K562 (cell line): ENCODE data around the gene UQCR11. TPM values are rescaled to one million over a fixed set of nuclear protein-coding genes. Genes with fewer than 3 reads are reported as not detected.

Source experiments
- CTCF ChIP-seq, 3 experiments: IDR thresholded peaks in 2 of 3; conservative IDR thresholded peaks in 1 of 3; 2 replicates each; pipeline ENCODE4 v1.5.1; 2011 to 2012; ENCODE audit warnings: low read length in 3 of 3, mild to moderate bottlenecking in 3 of 3, control low read depth in 2 of 3, improper control_type of control experiment in 1 of 3, inconsistent platforms in 1 of 3, low read depth in 1 of 3, mixed read lengths in 1 of 3, moderate library complexity in 1 of 3; ENCODE audit not compliant: insufficient read depth in 2 of 3
- DEAF1 ChIP-seq: fragments of 450-650 bp; formaldehyde crosslinking; IDR thresholded peaks from 2 replicates; pipeline ENCODE4 v1.4.0; 2020; ENCODE audit warnings: mild to moderate bottlenecking, moderate library complexity
- ERF ChIP-seq: fragments of 450-650 bp; formaldehyde crosslinking; IDR thresholded peaks from 2 replicates; pipeline ENCODE4 v1.4.0; 2020; ENCODE audit warnings: mild to moderate bottlenecking, mixed read lengths
- FOXJ3 ChIP-seq: sonication (generic); formaldehyde crosslinking; IDR thresholded peaks from 2 replicates; pipeline ENCODE4 v1.4.0; 2020; ENCODE audit warnings: mild to moderate bottlenecking, missing genetic modification reagents
- MTA1 ChIP-seq: fragments of 450-650 bp; IDR thresholded peaks from 2 replicates; pipeline ENCODE4 v1.6.1; 2017; ENCODE audit warnings: borderline replicate concordance
- MYNN ChIP-seq, 2 experiments: sonication (generic); formaldehyde crosslinking in 1 of 2; IDR thresholded peaks; 2 replicates each; pipeline versions ENCODE4 v1.5.0 to v1.6.1; 2016 to 2020; ENCODE audit warnings: antibody characterized with exemption in 1 of 2, missing genetic modification reagents in 1 of 2
- POLR2A ChIP-seq: fragments of 450-650 bp; conservative IDR thresholded peaks from 2 replicates; pipeline ENCODE4 v1.6.1; 2016
- STAG1 ChIP-seq: sonication (generic); formaldehyde crosslinking; IDR thresholded peaks from 2 replicates; pipeline ENCODE4 v1.5.0; 2020; ENCODE audit warnings: missing genetic modification reagents, borderline replicate concordance
- TAF7 ChIP-seq: fragments of 450-650 bp; IDR thresholded peaks from 2 replicates; pipeline ENCODE4 v1.6.1; 2016; ENCODE audit warnings: missing genetic modification characterization, missing compliant biosample characterization
- USF1 ChIP-seq: sonication (generic); formaldehyde crosslinking; IDR thresholded peaks from 2 replicates; pipeline ENCODE4 v1.9.0; 2022; ENCODE audit warnings: mild to moderate bottlenecking, missing genetic modification reagents
- ZNF224 ChIP-seq: sonication (generic); formaldehyde crosslinking; IDR thresholded peaks from 2 replicates; pipeline ENCODE4 v1.8.0; 2022; ENCODE audit warnings: mild to moderate bottlenecking, missing genetic modification reagents
- ZNF280B ChIP-seq: fragments of 250-450 bp; sonication (Bioruptor Pico); IDR thresholded peaks from 2 replicates; pipeline ENCODE4 v1.5.1; 2021; ENCODE audit warnings: mild to moderate bottlenecking
- ZNF282 ChIP-seq: sonication (generic); formaldehyde crosslinking; IDR thresholded peaks from 2 replicates; pipeline ENCODE4 v1.8.1; 2023; ENCODE audit warnings: missing genetic modification reagents
- ZNF347 ChIP-seq: fragments of 450-650 bp; formaldehyde crosslinking; IDR thresholded peaks from 2 replicates; pipeline ENCODE4 v1.4.0; 2020; ENCODE audit warnings: low read depth, mild to moderate bottlenecking, moderate library complexity
- polyA plus RNA-seq, 8 experiments: library from polyadenylated mRNA; depleted of rRNA in 4 of 8; stranded (reverse) in 5 of 8; unstranded in 3 of 8; fragments of >200 nt; fragmentation: Nextera tagmentation in 2 of 8; fragmentation: Illumina TruSeq in 1 of 8; extraction: Ambion mirVana in 2 of 8; extraction: Trizol in 1 of 8; gene quantifications; 2 replicates each; pipeline versions ENCODE4 v1.2.1 to v1.2.3, GENCODE V29; 2011 to 2014; ENCODE audit warnings: inconsistent platforms in 1 of 8, missing spikeins in 1 of 8
- total RNA-seq, 7 experiments: library from RNA; depleted of rRNA in 6 of 7; stranded (reverse); fragments of >200 nt in 6 of 7; fragmentation: Illumina TruSeq in 2 of 7; extraction: Trizol in 2 of 7; gene quantifications; 2 replicates each; pipeline versions ENCODE4 v1.2.1 to v1.2.3, GENCODE V29; 2011 to 2021; ENCODE audit warnings: low replicate concordance in 1 of 7
- TF ChIP-seq, protein P1 (sequence below), 2 experiments: fragments of 450-650 bp in 1 of 2; sonication (generic) in 1 of 2; formaldehyde crosslinking; conservative IDR thresholded peaks; 2 replicates each; pipeline versions ENCODE4 v1.4.0 to v1.8.1; 2020 to 2022; ENCODE audit warnings: mild to moderate bottlenecking in 1 of 2, missing genetic modification reagents in 1 of 2
- TF ChIP-seq, protein P2 (sequence below): fragments of 250-450 bp; sonication (Bioruptor Pico); IDR thresholded peaks from 2 replicates; pipeline ENCODE4 v1.5.0; 2020; ENCODE audit warnings: mild to moderate bottlenecking, borderline replicate concordance
- TF ChIP-seq, protein P3 (sequence below): fragments of 250-450 bp; sonication (Bioruptor Pico); IDR thresholded peaks from 2 replicates; pipeline ENCODE4 v1.8.0; 2022; ENCODE audit warnings: moderate library complexity, mild to moderate bottlenecking, inconsistent platforms

UQCR11 gene
- total and polyA plus RNA-seq, 9 of the 15 experiments (the other 6 are each of a cell fraction or from before 2014, with no cell fraction given): 57.6 to 394 (median 259) TPM

DNA sequence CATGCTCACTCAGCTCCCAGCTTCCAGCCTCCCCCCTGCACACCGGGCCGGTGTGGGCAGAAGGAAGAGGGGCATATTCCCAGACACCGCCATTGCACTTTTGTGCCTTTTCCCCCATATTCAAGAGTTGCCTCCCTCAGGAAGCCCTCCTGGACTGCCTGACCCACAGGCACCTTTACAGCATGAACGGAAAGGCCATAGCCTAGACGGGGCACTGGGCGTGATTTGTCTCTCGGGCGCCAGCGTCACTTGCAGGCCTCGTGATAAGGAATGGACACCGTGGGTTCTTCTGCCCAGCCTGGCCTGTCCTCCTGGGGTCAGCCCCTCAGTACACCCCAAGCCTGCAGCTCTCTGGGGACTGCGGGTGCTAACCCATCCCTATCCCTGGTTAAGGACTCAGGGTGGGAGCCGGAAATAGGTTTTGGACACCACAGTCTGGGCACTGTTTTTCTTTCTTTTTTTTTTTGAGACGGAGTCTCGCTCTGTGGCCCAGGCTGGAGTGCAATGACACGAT, 933 bp upstream of the UQCR11 start (continued):
- TF ChIP-seq CTCF (IDR thresholded peaks at IDR 0.05 in 2 of 3, conservative IDR thresholded peaks at IDR 0.05 in 1 of 3; ENCODE audit: insufficient read depth in 2 of 3, low read depth in 1 of 3, low read length in 3 of 3) (no peak), ZNF282 (CRISPR knock-in tag) (no peak), TAF7 (tag) (no peak), MTA1 (0 out of 2 replicates have a peak, but pooled peaks have one; percentile 8), FOXJ3 (no peak), USF1 (CRISPR knock-in tag) (no peak), POLR2A (no peak), ERF (CRISPR knock-in tag) (peak; percentile 62; the same call in 1 of the 2 replicates), ZNF347 (CRISPR knock-in tag) (no peak), MYNN (IDR thresholded peaks at IDR 0.05) (no peak), MYNN (CRISPR knock-in tag; IDR thresholded peaks at IDR 0.05) (no peak), STAG1 (0 out of 2 replicates have a peak, but pooled peaks have one; percentile 6), DEAF1 (no peak), ZNF280B (CRISPR knock-in tag) (no peak), ZNF224 (CRISPR knock-in tag) (no peak)
- TF ChIP-seq, protein P1, sequence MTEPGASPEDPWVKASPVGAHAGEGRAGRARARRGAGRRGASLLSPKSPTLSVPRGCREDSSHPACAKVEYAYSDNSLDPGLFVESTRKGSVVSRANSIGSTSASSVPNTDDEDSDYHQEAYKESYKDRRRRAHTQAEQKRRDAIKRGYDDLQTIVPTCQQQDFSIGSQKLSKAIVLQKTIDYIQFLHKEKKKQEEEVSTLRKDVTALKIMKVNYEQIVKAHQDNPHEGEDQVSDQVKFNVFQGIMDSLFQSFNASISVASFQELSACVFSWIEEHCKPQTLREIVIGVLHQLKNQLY (CRISPR knock-in tag; conservative IDR thresholded peaks at IDR 0.05): no peak
- TF ChIP-seq, protein P2, sequence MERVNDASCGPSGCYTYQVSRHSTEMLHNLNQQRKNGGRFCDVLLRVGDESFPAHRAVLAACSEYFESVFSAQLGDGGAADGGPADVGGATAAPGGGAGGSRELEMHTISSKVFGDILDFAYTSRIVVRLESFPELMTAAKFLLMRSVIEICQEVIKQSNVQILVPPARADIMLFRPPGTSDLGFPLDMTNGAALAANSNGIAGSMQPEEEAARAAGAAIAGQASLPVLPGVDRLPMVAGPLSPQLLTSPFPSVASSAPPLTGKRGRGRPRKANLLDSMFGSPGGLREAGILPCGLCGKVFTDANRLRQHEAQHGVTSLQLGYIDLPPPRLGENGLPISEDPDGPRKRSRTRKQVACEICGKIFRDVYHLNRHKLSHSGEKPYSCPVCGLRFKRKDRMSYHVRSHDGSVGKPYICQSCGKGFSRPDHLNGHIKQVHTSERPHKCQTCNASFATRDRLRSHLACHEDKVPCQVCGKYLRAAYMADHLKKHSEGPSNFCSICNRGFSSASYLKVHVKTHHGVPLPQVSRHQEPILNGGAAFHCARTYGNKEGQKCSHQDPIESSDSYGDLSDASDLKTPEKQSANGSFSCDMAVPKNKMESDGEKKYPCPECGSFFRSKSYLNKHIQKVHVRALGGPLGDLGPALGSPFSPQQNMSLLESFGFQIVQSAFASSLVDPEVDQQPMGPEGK: no peak
- TF ChIP-seq, protein P3, sequence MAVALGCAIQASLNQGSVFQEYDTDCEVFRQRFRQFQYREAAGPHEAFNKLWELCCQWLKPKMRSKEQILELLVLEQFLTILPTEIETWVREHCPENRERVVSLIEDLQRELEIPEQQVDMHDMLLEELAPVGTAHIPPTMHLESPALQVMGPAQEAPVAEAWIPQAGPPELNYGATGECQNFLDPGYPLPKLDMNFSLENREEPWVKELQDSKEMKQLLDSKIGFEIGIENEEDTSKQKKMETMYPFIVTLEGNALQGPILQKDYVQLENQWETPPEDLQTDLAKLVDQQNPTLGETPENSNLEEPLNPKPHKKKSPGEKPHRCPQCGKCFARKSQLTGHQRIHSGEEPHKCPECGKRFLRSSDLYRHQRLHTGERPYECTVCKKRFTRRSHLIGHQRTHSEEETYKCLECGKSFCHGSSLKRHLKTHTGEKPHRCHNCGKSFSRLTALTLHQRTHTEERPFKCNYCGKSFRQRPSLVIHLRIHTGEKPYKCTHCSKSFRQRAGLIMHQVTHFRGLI (CRISPR knock-in tag): no peak
